ENCODE data around the gene LAGE3.

DNA sequence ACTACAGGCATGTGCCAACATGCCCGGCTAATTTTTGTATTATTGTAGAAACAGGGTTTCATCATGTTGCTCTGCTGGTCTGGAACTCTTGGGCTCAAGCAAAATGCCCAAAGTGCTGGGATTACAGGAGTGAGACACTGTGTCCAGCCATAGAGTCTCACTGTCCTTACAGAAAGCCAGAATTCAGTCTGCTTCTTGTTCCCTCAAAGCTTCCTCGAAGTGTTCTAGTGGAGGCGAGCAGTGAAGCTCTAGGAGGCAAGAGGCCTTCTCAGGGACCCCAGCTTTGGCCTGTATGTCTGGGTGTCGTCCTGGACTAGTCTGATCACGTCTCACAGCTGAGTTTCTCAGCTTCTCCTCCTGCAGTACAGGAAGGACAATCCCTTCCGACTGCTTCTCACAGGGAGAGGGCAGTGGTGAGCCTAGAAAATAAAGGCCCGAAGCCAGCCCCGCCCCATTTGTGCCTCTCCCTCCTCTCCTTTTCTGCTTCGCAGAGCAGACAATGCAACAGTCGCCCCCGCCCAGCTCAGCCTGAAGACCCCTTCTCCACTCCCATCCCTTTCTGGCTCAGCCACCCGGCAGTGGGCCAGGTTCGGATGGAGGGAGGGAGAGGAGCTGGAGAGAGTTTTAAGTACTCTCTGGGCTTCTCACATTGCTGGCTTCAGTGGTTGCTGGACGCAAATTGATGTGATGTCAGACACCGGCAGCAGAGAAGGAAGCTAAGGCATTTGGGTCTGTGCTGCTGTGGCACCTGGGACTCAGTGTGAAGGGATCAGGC, 48.0 kb upstream of the LAGE3 start:
- no peak for TF ChIP-seq EZH2 (IDR thresholded peaks at IDR 0.05; ENCODE audit: borderline replicate concordance)
- TF ChIP-seq, protein P1, sequence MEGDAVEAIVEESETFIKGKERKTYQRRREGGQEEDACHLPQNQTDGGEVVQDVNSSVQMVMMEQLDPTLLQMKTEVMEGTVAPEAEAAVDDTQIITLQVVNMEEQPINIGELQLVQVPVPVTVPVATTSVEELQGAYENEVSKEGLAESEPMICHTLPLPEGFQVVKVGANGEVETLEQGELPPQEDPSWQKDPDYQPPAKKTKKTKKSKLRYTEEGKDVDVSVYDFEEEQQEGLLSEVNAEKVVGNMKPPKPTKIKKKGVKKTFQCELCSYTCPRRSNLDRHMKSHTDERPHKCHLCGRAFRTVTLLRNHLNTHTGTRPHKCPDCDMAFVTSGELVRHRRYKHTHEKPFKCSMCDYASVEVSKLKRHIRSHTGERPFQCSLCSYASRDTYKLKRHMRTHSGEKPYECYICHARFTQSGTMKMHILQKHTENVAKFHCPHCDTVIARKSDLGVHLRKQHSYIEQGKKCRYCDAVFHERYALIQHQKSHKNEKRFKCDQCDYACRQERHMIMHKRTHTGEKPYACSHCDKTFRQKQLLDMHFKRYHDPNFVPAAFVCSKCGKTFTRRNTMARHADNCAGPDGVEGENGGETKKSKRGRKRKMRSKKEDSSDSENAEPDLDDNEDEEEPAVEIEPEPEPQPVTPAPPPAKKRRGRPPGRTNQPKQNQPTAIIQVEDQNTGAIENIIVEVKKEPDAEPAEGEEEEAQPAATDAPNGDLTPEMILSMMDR (IDR thresholded peaks at IDR 0.05; ENCODE audit: poor library complexity) = peak; percentile 44

Data from hepatocyte (in vitro differentiated cells).